ENCODE results near the gene RPS27. TPM values are rescaled to one million over a fixed set of nuclear protein-coding genes. Genes with fewer than 3 reads are reported as not detected.
"Not testable (repeated sequence)": the region's sequence is repeated elsewhere in the genome, so short reads cannot be mapped to it uniquely, and the experiment has no call there.

The RPS27 gene
- total RNA-seq, 1 donor from 2014 or later, result 1,061 TPM

DNA sequence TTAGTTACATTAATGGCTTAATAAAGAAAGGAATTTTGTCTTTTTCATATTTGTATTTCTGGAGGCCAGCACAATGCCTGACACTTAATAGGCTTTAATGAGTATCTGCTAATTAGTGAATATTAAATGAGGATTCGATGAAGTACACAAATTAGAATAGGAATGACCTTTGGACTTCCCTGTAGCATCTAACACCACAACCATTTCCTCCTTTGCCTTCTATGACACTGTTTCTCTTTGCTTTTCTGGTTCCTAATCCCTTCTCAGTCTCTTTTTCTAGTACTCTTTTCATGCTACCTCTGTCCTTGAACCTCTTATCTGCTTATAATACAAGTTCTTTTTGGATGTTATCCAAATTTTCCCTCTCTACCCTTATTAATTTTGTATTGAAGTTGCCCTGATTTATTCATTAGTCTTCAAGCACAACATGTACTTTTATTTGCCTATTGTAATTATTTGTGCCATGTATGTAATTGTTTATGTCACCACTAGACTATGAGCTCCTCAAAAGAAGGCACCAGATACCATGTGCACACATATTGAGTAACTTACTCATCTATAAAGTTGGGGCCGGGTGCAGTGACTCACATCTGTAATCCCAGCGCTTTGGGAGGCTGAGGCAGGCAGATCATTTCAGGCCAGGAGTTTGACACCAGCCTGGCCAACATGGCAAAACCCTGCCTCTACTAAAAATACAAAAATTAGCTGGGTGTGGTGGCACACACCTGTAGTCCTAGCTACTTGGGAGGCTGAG, 23.8 kb downstream of the RPS27 start:
- Histone ChIP-seq H3K4me1 (no peaks in the 10 kb centered on the region), H3K4me3 (no peak overlapping the region), H3K36me3 (no peaks in the 10 kb centered on the region), H3K27ac (replicated peaks) (no peak overlapping the region), H3K27me3 (ENCODE audit: low read depth) (no peaks in the 10 kb centered on the region), H3K9me3 (replicated peaks) (no peaks in the 10 kb centered on the region)
- intact Hi-C loops (cut with micrococcal nuclease), result no loop called here
- TF ChIP-seq, protein P1, sequence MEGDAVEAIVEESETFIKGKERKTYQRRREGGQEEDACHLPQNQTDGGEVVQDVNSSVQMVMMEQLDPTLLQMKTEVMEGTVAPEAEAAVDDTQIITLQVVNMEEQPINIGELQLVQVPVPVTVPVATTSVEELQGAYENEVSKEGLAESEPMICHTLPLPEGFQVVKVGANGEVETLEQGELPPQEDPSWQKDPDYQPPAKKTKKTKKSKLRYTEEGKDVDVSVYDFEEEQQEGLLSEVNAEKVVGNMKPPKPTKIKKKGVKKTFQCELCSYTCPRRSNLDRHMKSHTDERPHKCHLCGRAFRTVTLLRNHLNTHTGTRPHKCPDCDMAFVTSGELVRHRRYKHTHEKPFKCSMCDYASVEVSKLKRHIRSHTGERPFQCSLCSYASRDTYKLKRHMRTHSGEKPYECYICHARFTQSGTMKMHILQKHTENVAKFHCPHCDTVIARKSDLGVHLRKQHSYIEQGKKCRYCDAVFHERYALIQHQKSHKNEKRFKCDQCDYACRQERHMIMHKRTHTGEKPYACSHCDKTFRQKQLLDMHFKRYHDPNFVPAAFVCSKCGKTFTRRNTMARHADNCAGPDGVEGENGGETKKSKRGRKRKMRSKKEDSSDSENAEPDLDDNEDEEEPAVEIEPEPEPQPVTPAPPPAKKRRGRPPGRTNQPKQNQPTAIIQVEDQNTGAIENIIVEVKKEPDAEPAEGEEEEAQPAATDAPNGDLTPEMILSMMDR (IDR thresholded peaks at IDR 0.05; ENCODE audit: borderline replicate concordance), result no peak
- no peak for DNase-seq

DNA sequence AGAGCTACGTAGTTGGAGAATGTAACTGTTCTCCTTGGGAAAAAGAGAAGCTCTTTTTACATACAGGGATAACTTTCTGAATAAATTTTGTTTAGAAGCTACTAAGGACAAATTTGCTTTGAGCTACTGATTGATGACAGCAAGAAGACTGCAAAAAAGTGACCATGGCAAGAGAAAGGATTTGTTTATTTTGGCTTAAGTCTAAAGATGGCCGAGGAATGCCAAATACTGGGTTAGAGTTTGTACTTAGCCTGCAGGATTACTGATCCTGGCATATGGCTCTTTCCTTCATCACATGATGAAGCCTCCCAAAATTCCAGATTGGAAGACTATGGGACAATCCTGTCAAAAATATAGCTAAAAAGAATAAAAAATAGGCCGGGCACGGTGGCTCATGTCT, 28.7 kb downstream of the RPS27 start:
- no peak for DNase-seq
- no peaks in the 10 kb centered on the region for H3K27me3 ChIP-seq (ENCODE audit: low read depth)
- H3K4me1 ChIP-seq, result no peaks in the 10 kb centered on the region
- no peaks in the 10 kb centered on the region for H3K36me3 ChIP-seq
- H3K4me3 ChIP-seq, result no peak overlapping the region
- TF ChIP-seq, protein P1 (IDR thresholded peaks at IDR 0.05; ENCODE audit: borderline replicate concordance), result no peak
- intact Hi-C loops (cut with micrococcal nuclease), result no loop called here
- no peaks in the 10 kb centered on the region for H3K9me3 ChIP-seq (replicated peaks)
- no peak overlapping the region for H3K27ac ChIP-seq (replicated peaks)

DNA sequence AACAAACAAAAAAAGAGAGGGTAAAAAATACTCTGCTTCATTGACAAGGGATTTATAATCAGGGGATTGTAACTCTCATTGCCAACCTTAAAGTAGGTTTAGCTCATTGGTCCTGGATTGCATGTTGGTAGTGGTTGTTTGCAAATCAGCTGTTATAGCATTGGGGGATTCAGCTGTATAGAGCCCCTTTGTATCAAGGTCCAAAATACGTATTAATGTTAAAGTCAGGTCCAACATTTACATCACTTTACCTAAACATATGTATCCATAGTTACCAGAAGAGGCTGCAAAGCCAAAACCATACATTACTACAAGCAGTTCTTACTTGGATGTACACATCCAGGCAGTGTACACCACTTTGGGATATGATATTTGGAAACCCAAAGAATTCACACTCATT, 29.4 kb downstream of the RPS27 start:
- H3K27ac ChIP-seq (replicated peaks), result no peak overlapping the region
- no peak for DNase-seq
- no peaks in the 10 kb centered on the region for H3K36me3 ChIP-seq
- TF ChIP-seq, protein P1 (IDR thresholded peaks at IDR 0.05; ENCODE audit: borderline replicate concordance), result no peak
- intact Hi-C loops (cut with micrococcal nuclease), result no loop called here
- H3K27me3 ChIP-seq (ENCODE audit: low read depth), result no peaks in the 10 kb centered on the region
- H3K4me3 ChIP-seq, result no peak overlapping the region
- no peaks in the 10 kb centered on the region for H3K9me3 ChIP-seq (replicated peaks)
- no peaks in the 10 kb centered on the region for H3K4me1 ChIP-seq

DNA sequence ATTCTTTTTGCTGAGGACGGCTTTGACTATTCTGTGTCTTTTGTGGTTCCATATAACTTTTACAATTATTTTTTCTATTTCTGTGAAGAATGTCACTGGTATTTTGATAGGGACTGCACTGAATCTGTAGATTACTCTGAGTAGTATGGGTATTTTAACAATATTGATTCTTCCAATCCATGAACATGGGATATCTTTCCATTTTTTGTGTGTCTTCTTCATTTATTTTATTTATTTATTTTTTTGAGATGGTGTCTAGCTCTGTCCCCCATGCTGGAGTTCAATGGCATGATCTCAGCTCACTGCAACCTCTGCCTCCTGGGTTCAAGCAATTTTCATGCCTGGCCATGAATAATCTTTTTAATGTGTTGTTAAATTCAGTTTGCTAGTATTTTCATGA, 43.1 kb downstream of the RPS27 start:
- DNase-seq; H3K27me3 ChIP-seq (ENCODE audit: low read depth); H3K27ac ChIP-seq (replicated peaks); H3K36me3 ChIP-seq; H3K4me1 ChIP-seq; intact Hi-C loops (cut with micrococcal nuclease); H3K4me3 ChIP-seq: not testable (repeated sequence)
- H3K9me3 ChIP-seq (replicated peaks), result peaks cover 25% of the 10 kb centered on the region

Small RNA genes within 50 kb of the gene (microRNA-seq; reads per million reads assigned to microRNA genes)
- not detected for gene MIR6737

Other genes with a start within 250 kb of the RPS27 start
- 10.5 TPM for gene SLC27A3, start 215.4 kb upstream of the RPS27 start, total RNA-seq
- 35.4 TPM for gene GATAD2B, start 67.8 kb upstream of the RPS27 start, total RNA-seq
- 44.6 TPM for gene DENND4B, start 44.0 kb upstream of the RPS27 start, total RNA-seq
- gene CRTC2, start 32.1 kb upstream of the RPS27 start, total RNA-seq, result 19.7 TPM
- 39.8 TPM for gene SLC39A1, start 27.2 kb upstream of the RPS27 start, total RNA-seq
- gene CREB3L4, start 22.9 kb upstream of the RPS27 start, total RNA-seq, result 4.8 TPM
- gene JTB, start 13.1 kb upstream of the RPS27 start, total RNA-seq, result 75.8 TPM
- 59.3 TPM for gene RAB13, start 4.4 kb upstream of the RPS27 start, total RNA-seq
- gene NUP210L, start 164.3 kb downstream of the RPS27 start, total RNA-seq, result 0.30 TPM
- gene TPM3, start 201.3 kb downstream of the RPS27 start, total RNA-seq, result 161 TPM
- not detected for gene CFAP141, start 215.6 kb downstream of the RPS27 start, total RNA-seq
- 101 TPM for gene UBAP2L, start 230.2 kb downstream of the RPS27 start, total RNA-seq